Heart left ventricle (tissue), 16 donors: Measurements from ENCODE around the gene LAMA3. TPM values are rescaled to one million over a fixed set of nuclear protein-coding genes. Genes with fewer than 3 reads are reported as not detected.

ENCODE experiments used
- ATAC-seq, 4 donors: fragments of 200-7000 bp; cut with Tn5 transposase; one replicate each; pipeline ENCODE4 v1.9.1; 2020 to 2022; ENCODE audit warnings: moderate library complexity in 4 of 4, mild to moderate bottlenecking in 3 of 4, moderate number of reproducible peaks in 1 of 4
- DNase-seq, 5 donors: peaks; one replicate each; pipeline ENCODE4 v3.0.0-alpha.2; 2020
- H3K27ac ChIP-seq, 12 donors: fragments of 200-600 bp; sonication (generic) in 4 of 12; one replicate each; pipeline versions ENCODE4 v1.5.0 to v1.8.0; 2016 to 2022; ENCODE audit warnings: mild to moderate bottlenecking in 2 of 12
- H3K27me3 ChIP-seq, 9 donors: fragments of 200-600 bp; sonication (generic) in 2 of 9; one replicate each; pipeline versions ENCODE4 v1.5.1 to v1.8.0; 2016 to 2022; ENCODE audit warnings: mild to moderate bottlenecking in 3 of 9
- H3K36me3 ChIP-seq, 9 donors: fragments of 200-600 bp; sonication (generic) in 2 of 9; one replicate each; pipeline versions ENCODE4 v1.5.0 to v1.8.0; 2018 to 2022; ENCODE audit warnings: mild to moderate bottlenecking in 2 of 9
- H3K4me1 ChIP-seq, 12 donors: fragments of 200-600 bp; sonication (generic) in 4 of 12; one replicate each; pipeline versions ENCODE4 v1.5.0 to v1.8.0; 2016 to 2022; ENCODE audit warnings: mild to moderate bottlenecking in 3 of 12
- H3K4me3 ChIP-seq, 12 donors: fragments of 200-600 bp; sonication (generic) in 4 of 12; one replicate each; pipeline versions ENCODE4 v1.5.0 to v1.8.0; 2017 to 2022; ENCODE audit warnings: mild to moderate bottlenecking in 9 of 12, moderate library complexity in 4 of 12
- H3K9me3 ChIP-seq, 12 donors: fragments of 200-600 bp; sonication (generic) in 4 of 12; one replicate each; pipeline versions ENCODE4 v1.5.0 to v1.8.0; 2016 to 2022; ENCODE audit warnings: mild to moderate bottlenecking in 1 of 12
- CTCF ChIP-seq, 12 donors: fragments of 200-600 bp; sonication (generic) in 4 of 12; IDR thresholded peaks; one replicate each; pipeline versions ENCODE4 v1.5.0 to v1.8.0; 2018 to 2022; ENCODE audit warnings: antibody characterized with exemption in 12 of 12, mild to moderate bottlenecking in 5 of 12
- POLR2A ChIP-seq, 2 donors: fragments of 450-650 bp; IDR thresholded peaks; one replicate each; pipeline ENCODE4 v1.6.1; 2017; ENCODE audit warnings: antibody characterized with exemption in 2 of 2, mild to moderate bottlenecking in 2 of 2, moderate library complexity in 2 of 2
- WGBS, 4 donors: extraction: QIAGEN DNeasy Blood & Tissue Kit in 2 of 4; methylation state at CpG; one replicate each; pipeline versions ENCODE4 v1.1.5 to v1.1.7; 2013 to 2018; 5-methylcytosine and 5-hydroxymethylcytosine counted together
- intact Hi-C, 10 donors: fragments of 100-400 bp; cut with DNase I; formaldehyde crosslinking; loops; one replicate each; pipeline versions ENCODE4 v1.11.1 to v1.14.2; 2022
- polyA plus RNA-seq, 2 donors: library from polyadenylated mRNA; stranded (reverse); fragments of 200-250 nt; gene quantifications; one replicate each; pipeline ENCODE4 v1.2.3, GENCODE V29; 2013
- total RNA-seq, 9 donors: library from RNA; depleted of rRNA in 2 of 9; stranded (reverse); fragments of >200 nt in 2 of 9; fragmentation: NEBNext Ultra II Directional in 3 of 9; extraction: Animal tissue kit (Norgen Biotek cat#: 25700) in 3 of 9; gene quantifications; one replicate each; pipeline versions ENCODE4 v1.1.0 to v1.2.4, GENCODE V29; 2016 to 2023
- donor health status: ischemic (EF 13 %, LVEDD 7.1; RV severe dilation, severe dysfunction).
- donor health status: healthy with polysubstance abuse.
- donor health status: DM: no; HTN: yes; CAD: no.
- donor health status: DM: no; HTN: no; CAD: no.
- donor health status: ischemic (EF 25% LVEDD 6.9; RV normal size, moderate dysfunction).
- donor health status: ischemic (EF 25% LVEDD 5.7; RV mildly dilated, moderate dysfunction).
- donor health status: healthy.
- donor health status: DM: yes; HTN: yes; CAD: no.
- donor health status: ischemic (EF 35%, LVEDD 5.7; RV mildly dilated, moderate dysfunction).
- donor health status: nonischemic (EF 11% LVEDD 7.7; RV severe dilation, severe dysfunction).
- donor health status: DM: yes; HTN: yes; CAD: no.
- donor health status: PGD.
- donor health status: ischemic (EF 29% LVEDD 5.4; RV normal size, mild dysfunction).
- donor health status: nonischemic (EF 23%, LVEDD 6.1; RV moderate dilation, normal function).

LAMA3 gene
- total and polyA plus RNA-seq, 11 donors: 1.2 to 6.6 (median 3.2) TPM

- H3K4me1 ChIP-seq: peaks cover 0 to 24% (median 8%) of the 10 kb centered on the region in 12 donors
- intact Hi-C loops: loop anchor here in 1 of 10 donors (5.0 kb wide), 1 partner anchor 37 kb away; no protein-coding TSS in a partner anchor
- peaks cover 0 to 20% (median 3%) of the 10 kb centered on the region in 9 donors for H3K27me3 ChIP-seq
- no peak for TF ChIP-seq CTCF (IDR thresholded peaks at IDR 0.05)
- TF ChIP-seq POLR2A (IDR thresholded peaks at IDR 0.05): no peak
- ATAC-seq: no peak
- no peaks in the 10 kb centered on the region for H3K9me3 ChIP-seq
- H3K27ac ChIP-seq: no peak overlapping the region
- WGBS, 4 donors: 43 to 57% (median 49%) methylated on average over 6 of the region's 6 CpGs
- no peaks in the 10 kb centered on the region for H3K36me3 ChIP-seq
- no peak for DNase-seq
- no peak overlapping the region for H3K4me3 ChIP-seq
Observed at GRCh38 chr18:23664674-23665073, 24.6 kb upstream of the LAMA3 start.

GRCh38 chr18:23667114-23667513 lies 22.1 kb upstream of the LAMA3 start:
- H3K4me3 ChIP-seq: no peak overlapping the region
- H3K4me1 ChIP-seq: peaks cover 0 to 30% (median 11%) of the 10 kb centered on the region in 12 donors
- H3K27me3 ChIP-seq: peaks cover 0 to 5% (median 0%) of the 10 kb centered on the region in 9 donors
- peak in 1 of 12 donors; percentile 13 for TF ChIP-seq CTCF (IDR thresholded peaks at IDR 0.05)
- TF ChIP-seq POLR2A (IDR thresholded peaks at IDR 0.05): no peak
- H3K9me3 ChIP-seq: no peaks in the 10 kb centered on the region
- no peaks in the 10 kb centered on the region for H3K36me3 ChIP-seq
- H3K27ac ChIP-seq: no peak overlapping the region
- DNase-seq: no peak
- intact Hi-C loops: loop anchor here in 1 of 10 donors (5.0 kb wide), 1 partner anchor 40 kb away; no protein-coding TSS in a partner anchor
- ATAC-seq: no peak
- WGBS, 4 donors: 90 to 100% (median 99%) methylated on average over 1 of the region's 1 CpG

GRCh38 chr18:23668731-23669130 lies 20.5 kb upstream of the LAMA3 start:
- DNase-seq (no peak), ATAC-seq (no peak)
- WGBS, 4 donors: 43 to 48% (median 45%) methylated on average over 4 of the region's 4 CpGs
- Histone ChIP-seq H3K27me3 (no peaks in the 10 kb centered on the region), H3K36me3 (no peaks in the 10 kb centered on the region), H3K4me1 (peaks cover 0 to 29% (median 5%) of the 10 kb centered on the region in 12 donors), H3K27ac (no peak overlapping the region), H3K4me3 (no peak overlapping the region), H3K9me3 (no peaks in the 10 kb centered on the region)
- intact Hi-C loops: loop anchor here in 1 of 10 donors (5.0 kb wide), 1 partner anchor 41 kb away; no protein-coding TSS in a partner anchor
- TF ChIP-seq POLR2A (IDR thresholded peaks at IDR 0.05): no peak
- no peak for TF ChIP-seq CTCF (IDR thresholded peaks at IDR 0.05)

GRCh38 chr18:23669202-23669766 lies 20.0 kb upstream of the LAMA3 start:
- H3K36me3 ChIP-seq: no peaks in the 10 kb centered on the region
- DNase-seq (no peak), ATAC-seq (no peak)
- H3K27me3 ChIP-seq: no peaks in the 10 kb centered on the region
- H3K9me3 ChIP-seq: no peaks in the 10 kb centered on the region
- intact Hi-C loops: loop anchor here in 1 of 10 donors (5.0 kb wide), 1 partner anchor 42 kb away; no protein-coding TSS in a partner anchor
- 72 to 76% (median 74%) methylated on average over 8 of the region's 8 CpGs for WGBS, 4 donors
- no peak overlapping the region for H3K27ac ChIP-seq
- TF ChIP-seq CTCF (IDR thresholded peaks at IDR 0.05) (no peak), POLR2A (IDR thresholded peaks at IDR 0.05) (no peak)
- H3K4me3 ChIP-seq: no peak overlapping the region
- H3K4me1 ChIP-seq: peaks cover 0 to 29% (median 5%) of the 10 kb centered on the region in 12 donors
